IPS-15b (cell line): ENCODE results near the gene FCGR3B.
"Not testable (repeated sequence)": the region's sequence is repeated elsewhere in the genome, so short reads cannot be mapped to it uniquely, and the experiment has no call there.

Source experiments
- H3K27me3 ChIP-seq: one replicate; pipeline ENCODE4 v1.6.1; 2013; ENCODE audit warnings: low read length; ENCODE audit not compliant: control insufficient read depth, insufficient read depth
- H3K36me3 ChIP-seq: one replicate; pipeline ENCODE4 v1.6.1; 2013; ENCODE audit warnings: low read length; ENCODE audit not compliant: control insufficient read depth, insufficient read depth
- H3K4me1 ChIP-seq: one replicate; pipeline ENCODE4 v1.6.1; 2013; ENCODE audit warnings: mild to moderate bottlenecking, low read length; ENCODE audit not compliant: control insufficient read depth, insufficient read depth
- H3K4me3 ChIP-seq: one replicate; pipeline ENCODE4 v1.5.1; 2013; ENCODE audit warnings: low read depth, low read length
- H3K9ac ChIP-seq: one replicate; pipeline ENCODE4 v1.6.1; 2013; ENCODE audit warnings: low read depth, mild to moderate bottlenecking, low read length
- H3K9me3 ChIP-seq: one replicate; pipeline ENCODE4 v1.6.1; 2013; ENCODE audit warnings: mild to moderate bottlenecking, low read length; ENCODE audit not compliant: control insufficient read depth, insufficient read depth

Gene FCGR3B

DNA sequence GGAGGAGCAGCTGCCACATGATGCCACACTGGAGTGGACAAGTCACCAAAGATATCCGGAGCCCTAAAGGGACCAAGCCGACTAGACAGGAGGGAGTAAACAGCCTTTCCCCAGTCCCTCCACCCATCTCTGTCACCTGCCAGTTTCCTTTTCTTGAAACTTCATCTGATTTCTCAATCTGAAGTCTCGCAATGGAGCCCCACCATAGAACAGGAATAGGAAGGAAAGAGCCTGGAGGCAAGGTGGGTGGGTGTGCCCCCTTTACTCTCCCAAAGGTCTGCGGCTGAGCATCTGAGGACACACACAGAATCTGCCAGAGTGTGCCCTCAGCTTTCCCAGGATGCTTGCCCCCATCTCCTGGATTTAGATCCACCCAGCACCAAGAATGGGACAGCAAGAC, at the start of gene FCGR3B:
TSS of gene FCGR3B (minus strand) at position 101 of the 400 bp plus-strand sequence. CDS start at position 19, 82 bp downstream.
- no peaks in the 10 kb centered on the region for H3K36me3 ChIP-seq
- no peak within 1 kb of the TSS for H3K9ac ChIP-seq
- H3K9me3 ChIP-seq, result no peaks in the 10 kb centered on the region
- no peaks in the 10 kb centered on the region for H3K27me3 ChIP-seq
- no peaks in the 10 kb centered on the region for H3K4me1 ChIP-seq
- H3K4me3 ChIP-seq, result no peak within 1 kb of the TSS

DNA sequence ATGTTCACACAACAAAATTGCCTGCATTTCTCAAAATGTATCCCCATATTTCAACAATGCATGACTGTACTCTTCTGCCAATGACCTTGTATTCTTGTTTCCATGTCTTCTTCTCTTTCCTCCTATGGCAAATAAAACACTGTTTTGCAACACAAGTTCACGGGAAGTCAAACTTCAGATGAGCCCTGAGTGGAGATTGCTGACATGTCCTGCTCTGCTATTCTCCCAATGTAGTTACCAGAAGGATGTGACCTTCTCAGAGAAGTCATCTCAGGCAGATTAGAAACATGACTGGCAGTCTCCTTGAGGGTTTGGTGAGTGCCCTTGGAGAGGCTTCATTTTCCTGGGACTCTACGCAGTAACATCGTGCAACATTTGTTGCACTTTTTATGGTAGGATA, 47.5 kb upstream of the FCGR3B start:
- no peaks in the 10 kb centered on the region for H3K9me3 ChIP-seq
- H3K9ac ChIP-seq, result no peak overlapping the region
- no peaks in the 10 kb centered on the region for H3K27me3 ChIP-seq
- no peak overlapping the region for H3K4me3 ChIP-seq
- H3K4me1 ChIP-seq, result no peaks in the 10 kb centered on the region
- no peaks in the 10 kb centered on the region for H3K36me3 ChIP-seq

DNA sequence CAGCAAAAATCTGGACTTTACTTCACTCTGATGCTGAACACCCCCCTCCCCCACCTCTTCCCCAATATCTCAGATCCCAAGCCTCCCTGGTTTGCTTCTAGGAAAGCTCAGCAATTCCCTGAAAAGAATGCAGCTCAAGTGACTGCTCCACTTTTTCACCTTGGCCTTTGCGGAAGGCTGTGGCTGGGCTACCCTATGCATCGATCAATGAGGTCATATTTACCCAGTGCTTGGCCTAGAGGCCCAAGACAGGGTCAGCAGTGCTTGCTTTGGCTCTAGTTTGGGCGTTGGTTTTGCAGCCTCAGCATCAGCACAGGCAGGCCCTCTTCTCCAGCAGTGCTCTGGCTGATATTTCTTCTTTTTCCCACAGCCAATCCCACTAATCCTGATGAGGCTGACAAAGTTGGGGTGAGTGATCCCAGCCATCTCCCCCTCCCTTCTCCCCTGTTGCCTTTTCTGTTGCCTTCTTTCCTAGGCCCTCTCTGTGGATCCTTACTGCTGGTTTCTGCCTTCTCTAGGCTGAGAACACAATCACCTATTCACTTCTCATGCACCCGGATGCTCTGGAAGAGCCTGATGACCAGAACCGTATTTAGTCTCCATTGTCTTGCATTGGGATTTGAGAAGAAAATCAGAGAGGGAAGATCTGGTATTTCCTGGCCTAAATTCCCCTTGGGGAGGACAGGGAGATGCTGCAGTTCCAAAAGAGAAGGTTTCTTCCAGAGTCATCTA, 46.1 kb upstream of the FCGR3B start:
- Histone ChIP-seq H3K36me3 (no peaks in the 10 kb centered on the region), H3K27me3 (no peaks in the 10 kb centered on the region), H3K4me3 (no peak overlapping the region), H3K9ac (no peak overlapping the region), H3K4me1 (no peaks in the 10 kb centered on the region), H3K9me3 (no peaks in the 10 kb centered on the region)

DNA sequence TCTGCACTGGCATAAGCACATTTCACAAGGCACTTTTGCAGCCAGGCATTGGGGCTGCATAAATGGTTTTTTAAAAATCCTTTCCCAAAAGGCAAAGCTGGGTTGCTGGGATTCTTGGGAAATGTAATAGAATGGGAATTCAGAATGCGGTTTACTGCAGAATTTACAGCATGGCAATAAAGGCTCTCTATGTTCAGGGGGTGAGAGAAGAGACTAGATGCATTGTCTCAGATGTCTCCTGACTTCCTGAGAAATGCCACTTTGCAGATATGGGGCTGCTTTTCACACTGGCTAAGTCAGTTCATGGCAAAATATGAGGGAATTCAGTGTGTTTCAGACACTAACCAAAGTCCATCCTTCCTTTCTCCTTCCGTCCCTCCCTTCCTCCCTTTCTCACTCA, 45.5 kb upstream of the FCGR3B start:
- H3K4me1 ChIP-seq, result no peaks in the 10 kb centered on the region
- H3K4me3 ChIP-seq, result no peak overlapping the region
- no peaks in the 10 kb centered on the region for H3K9me3 ChIP-seq
- no peak overlapping the region for H3K9ac ChIP-seq
- no peaks in the 10 kb centered on the region for H3K27me3 ChIP-seq
- H3K36me3 ChIP-seq, result no peaks in the 10 kb centered on the region

DNA sequence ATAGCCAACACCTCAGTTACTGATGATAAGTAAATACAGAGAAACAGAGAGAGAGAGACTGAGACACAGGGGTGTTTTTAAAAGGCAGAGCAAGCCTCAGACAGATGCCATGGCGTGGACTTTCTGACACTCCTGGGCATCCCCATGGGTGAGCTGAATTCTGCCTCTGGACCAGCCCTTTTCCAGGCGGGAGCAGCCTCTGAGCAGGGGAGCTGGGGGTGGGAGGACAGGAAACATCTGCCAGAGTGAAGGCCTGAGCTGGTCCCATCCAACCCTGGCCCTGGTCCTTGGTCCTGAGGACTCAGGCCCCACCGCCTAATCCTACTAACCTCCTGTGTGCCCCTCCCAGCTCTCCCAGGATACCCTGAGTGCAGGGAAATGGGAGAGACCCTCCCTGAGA, 43.9 kb upstream of the FCGR3B start:
- not testable (repeated sequence) for H3K9me3 ChIP-seq, H3K4me3 ChIP-seq, H3K9ac ChIP-seq, H3K36me3 ChIP-seq, H3K27me3 ChIP-seq, H3K4me1 ChIP-seq

DNA sequence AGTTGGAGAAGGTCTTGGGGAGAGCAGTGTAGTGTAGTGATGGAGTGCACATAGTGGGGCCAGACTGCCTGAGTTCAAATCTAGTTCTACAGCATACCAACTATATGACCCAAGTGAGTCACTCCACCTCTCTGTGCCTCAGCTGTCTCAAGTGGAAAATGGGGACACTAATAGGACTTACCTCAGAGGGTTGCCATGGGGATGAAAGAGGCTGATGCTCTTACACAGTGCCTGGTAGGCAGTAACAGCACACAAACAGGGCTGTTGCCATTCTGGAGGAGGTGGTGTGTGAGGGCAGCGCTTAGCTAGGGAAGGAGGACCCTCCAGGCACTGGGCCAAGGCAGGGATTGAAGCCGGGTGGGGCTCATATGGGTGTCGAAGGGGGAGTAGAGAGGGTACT, 43.5 kb upstream of the FCGR3B start:
- not testable (repeated sequence) for H3K9ac ChIP-seq, H3K4me1 ChIP-seq, H3K27me3 ChIP-seq, H3K4me3 ChIP-seq, H3K9me3 ChIP-seq, H3K36me3 ChIP-seq

DNA sequence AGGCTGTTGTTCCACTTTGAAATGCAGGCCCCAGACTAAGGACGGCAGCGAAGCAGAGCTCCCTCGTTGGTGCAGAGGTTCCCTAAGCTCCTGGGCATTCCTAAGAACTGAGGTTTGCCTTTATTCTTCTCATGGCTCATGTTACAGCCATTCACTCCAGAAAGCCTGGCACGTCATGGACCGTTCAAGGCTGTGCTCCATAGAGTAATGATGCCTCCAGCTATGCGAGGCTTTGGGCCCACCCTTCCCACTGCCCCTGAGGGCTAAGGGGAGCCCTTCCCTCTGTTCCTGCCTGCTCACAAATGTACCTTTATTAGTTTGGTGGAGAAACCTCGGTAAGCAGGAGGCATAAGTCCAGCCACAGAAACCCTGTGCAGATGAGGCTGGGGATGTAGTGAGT, 42.5 kb upstream of the FCGR3B start:
- H3K9ac ChIP-seq, H3K27me3 ChIP-seq, H3K36me3 ChIP-seq, H3K9me3 ChIP-seq, H3K4me3 ChIP-seq, H3K4me1 ChIP-seq: not testable (repeated sequence)

- H3K27me3 ChIP-seq, result not testable (repeated sequence)
Observed at GRCh38 chr1:161671045-161672020, 40.4 kb upstream of the FCGR3B start.

GRCh38 chr1:161664689-161665088, 33.7 kb upstream of the FCGR3B start:
- not testable (repeated sequence) for H3K4me3 ChIP-seq, H3K9ac ChIP-seq, H3K27me3 ChIP-seq, H3K9me3 ChIP-seq, H3K4me1 ChIP-seq, H3K36me3 ChIP-seq

More at GRCh38 chr1:161671045-161672020, 40.4 kb upstream of the FCGR3B start:
- H3K36me3 ChIP-seq, H3K9ac ChIP-seq, H3K9me3 ChIP-seq, H3K4me3 ChIP-seq, H3K4me1 ChIP-seq: not testable (repeated sequence)

DNA sequence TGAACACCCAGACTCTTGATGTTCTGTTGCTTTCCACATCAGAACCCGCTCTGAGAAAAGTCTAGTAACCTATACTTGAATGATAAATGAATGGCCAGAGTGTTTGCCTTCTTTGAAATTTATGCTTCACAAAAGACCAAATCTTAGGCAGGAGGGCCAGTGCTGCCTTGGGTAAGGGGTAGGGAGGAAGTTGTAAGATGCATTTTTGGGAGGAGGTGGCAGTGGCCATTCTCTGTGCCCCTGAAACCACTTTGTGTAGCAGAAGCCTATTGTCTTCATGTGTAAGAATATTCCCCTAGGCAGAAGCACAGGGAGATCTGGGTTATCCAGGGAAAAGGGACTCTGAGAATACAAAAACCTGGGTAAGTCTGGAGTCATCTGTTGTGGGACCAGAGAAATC, 32.6 kb upstream of the FCGR3B start:
- not testable (repeated sequence) for H3K27me3 ChIP-seq, H3K9me3 ChIP-seq, H3K4me1 ChIP-seq, H3K36me3 ChIP-seq, H3K9ac ChIP-seq, H3K4me3 ChIP-seq

DNA sequence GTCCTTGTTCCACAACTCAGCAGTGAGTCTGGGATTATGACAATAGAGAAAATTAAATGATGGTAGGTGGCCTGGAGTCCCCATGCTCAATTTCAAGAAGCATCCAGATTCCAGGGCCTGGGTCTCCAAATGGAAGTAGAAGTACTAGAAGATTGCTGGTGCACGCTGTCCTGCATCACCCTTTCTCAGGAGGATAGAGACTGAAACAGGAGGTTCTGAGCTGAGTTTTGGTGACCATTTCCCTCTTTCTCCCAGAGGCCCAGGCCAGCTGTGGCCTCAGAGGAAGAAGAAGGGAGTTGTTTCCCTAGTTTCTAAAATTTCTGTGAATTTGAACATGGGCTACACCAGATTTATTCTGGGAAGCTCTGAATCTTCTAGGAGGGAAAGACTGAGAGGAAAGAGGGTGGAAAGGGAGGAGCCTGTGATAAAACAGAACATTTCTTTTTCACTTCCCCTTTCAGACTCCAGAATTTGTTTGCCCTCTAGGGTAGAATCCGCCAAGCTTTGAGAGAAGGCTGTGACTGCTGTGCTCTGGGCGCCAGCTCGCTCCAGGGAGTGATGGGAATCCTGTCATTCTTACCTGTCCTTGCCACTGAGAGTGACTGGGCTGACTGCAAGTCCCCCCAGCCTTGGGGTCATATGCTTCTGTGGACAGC, 31.8 kb upstream of the FCGR3B start, which contains the start of gene FCGR2B:
TSS of gene FCGR2B (plus strand) at position 460 of the 656 bp plus-strand sequence. CDS start at position 559, 99 bp downstream.
- not testable (repeated sequence) for H3K4me3 ChIP-seq, H3K9me3 ChIP-seq, H3K4me1 ChIP-seq, H3K36me3 ChIP-seq, H3K27me3 ChIP-seq, H3K9ac ChIP-seq
